ENCODE results near the gene CEP192. TPM values are rescaled to one million over a fixed set of nuclear protein-coding genes. Genes with fewer than 3 reads are reported as not detected.

The CEP192 gene
- total RNA-seq, 1 experiment from 2014 or later, result 24.3 TPM

GRCh38 chr18:13134551-13135401, 143.6 kb downstream of the CEP192 start:
- BruUV-seq (replicated peaks), result no TSS peak
- no peaks in the 10 kb centered on the region for H3K27me3 ChIP-seq (ENCODE audit: insufficient read depth, low read length)
- ChIA-PET POLR2A (no interaction called here), CTCF (no interaction called here), RAD21 (ENCODE audit: low non-redundant PET in 1 of 2, low total read pairs in 2 of 2, uncharacterized antibody in 2 of 2, unreplicated experiment in 2 of 2) (no interaction called here)
- 0 out of 4 replicates have a peak, but pooled peaks cover 0 to 2% of the 10 kb centered on the region in 2 experiments for H3K36me3 ChIP-seq (ENCODE audit: control insufficient read depth in 1 of 2, insufficient read depth in 2 of 2, low read length in 2 of 2)
- intact Hi-C loops (cut with micrococcal nuclease), result no loop called here
- H2AFZ ChIP-seq (ENCODE audit: low read depth, low read length, poor library complexity, severe bottlenecking), result no peak overlapping the region
- no peaks in the 10 kb centered on the region for H4K20me1 ChIP-seq (ENCODE audit: insufficient read depth)
- no peaks in the 10 kb centered on the region for H3K4me1 ChIP-seq (ENCODE audit: control insufficient read depth in 1 of 2, insufficient read depth in 2 of 2, low read length in 2 of 2)
- H3K4me3 ChIP-seq (replicated peaks in 1 of 2; ENCODE audit: low read depth in 1 of 2, low read length in 2 of 2), result no peak overlapping the region
- ATAC-seq (no peak), DNase-seq (ENCODE audit: low read depth, low spot score) (no peak)
- no peaks in the 10 kb centered on the region for H3K9me3 ChIP-seq (ENCODE audit: control insufficient read depth in 1 of 2, insufficient read depth in 1 of 2, low read depth in 1 of 2, low read length in 2 of 2)
- no peaks in the 10 kb centered on the region for H3K9me2 ChIP-seq (ENCODE audit: insufficient read depth)
- H3K79me2 ChIP-seq (ENCODE audit: insufficient read depth, low read length), result no peaks in the 10 kb centered on the region
- TF ChIP-seq EGR1 (IDR thresholded peaks at IDR 0.05; ENCODE audit: low read depth), result no peak
- no peak for TF ChIP-seq MAX (IDR thresholded peaks at IDR 0.05)
- no peak for TF ChIP-seq POLR2A (IDR thresholded peaks at IDR 0.05; ENCODE audit: borderline replicate concordance, extremely low read depth, insufficient read depth, insufficient read length)
- no peak for TF ChIP-seq SP1 (IDR thresholded peaks at IDR 0.05; ENCODE audit: low read depth)
- TF ChIP-seq SIN3A (IDR thresholded peaks at IDR 0.05; ENCODE audit: low read depth), result no peak
- TF ChIP-seq ZBTB33 (IDR thresholded peaks at IDR 0.05; ENCODE audit: extremely low read depth, insufficient replicate concordance, low read length), result no peak
- no peak for TF ChIP-seq TCF7L2 (IDR thresholded peaks at IDR 0.05; ENCODE audit: borderline replicate concordance, extremely low read depth, insufficient read depth, insufficient read length)
- no peak for TF ChIP-seq EZH2phosphoT487 (IDR thresholded peaks at IDR 0.05; ENCODE audit: borderline replicate concordance)
- no peak overlapping the region for H3K4me2 ChIP-seq (ENCODE audit: low read length)
- no peak overlapping the region for H3K9ac ChIP-seq (ENCODE audit: low read length)
- H3K27ac ChIP-seq (ENCODE audit: low read depth, low read length), result no peak overlapping the region
